ENCODE measurements around the gene TMEM119.

TMEM119 gene

GRCh38 chr12:108630481-108631207 is 32.8 kb upstream of the TMEM119 start:
- H3K27me3 ChIP-seq: peaks cover 0 to 21% of the 10 kb centered on the region in 2 donors
- DNase-seq: no peak
- no peaks in the 10 kb centered on the region for H3K9me3 ChIP-seq
- intact Hi-C loops (cut with DNase I; ENCODE audit: low total_unique reads): no loop called here
- no peaks in the 10 kb centered on the region for H3K36me3 ChIP-seq
- TF ChIP-seq CTCF (IDR thresholded peaks at IDR 0.05): no peak
- H3K4me3 ChIP-seq: no peak overlapping the region
- H3K4me1 ChIP-seq: peaks cover 0 to 6% (median 0%) of the 10 kb centered on the region in 4 donors
- no peak overlapping the region for H3K27ac ChIP-seq

- Histone ChIP-seq H3K4me1 (peaks cover 0 to 6% (median 0%) of the 10 kb centered on the region in 4 donors), H3K4me3 (no peak overlapping the region), H3K27ac (no peak overlapping the region), H3K36me3 (no peaks in the 10 kb centered on the region), H3K9me3 (no peaks in the 10 kb centered on the region), H3K27me3 (peaks cover 0 to 17% of the 10 kb centered on the region in 2 donors)
- TF ChIP-seq CTCF (IDR thresholded peaks at IDR 0.05): no peak
- intact Hi-C loops (cut with DNase I; ENCODE audit: low total_unique reads): no loop called here
- DNase-seq: peak in 1 of 2 donors; percentile 20
These were observed 32.1 kb upstream of the TMEM119 start for GRCh38 chr12:108629824-108630476.

GRCh38 chr12:108629151-108629550 is 31.3 kb upstream of the TMEM119 start:
- Histone ChIP-seq H3K27ac (no peak overlapping the region), H3K4me3 (no peak overlapping the region)

GRCh38 chr12:108627134-108627920 is 29.4 kb upstream of the TMEM119 start:
- no peak overlapping the region for H3K4me3 ChIP-seq
- no peaks in the 10 kb centered on the region for H3K9me3 ChIP-seq
- H3K4me1 ChIP-seq: peaks cover 0 to 6% (median 0%) of the 10 kb centered on the region in 4 donors
- DNase-seq: no peak
- H3K27me3 ChIP-seq: peaks cover 0 to 4% of the 10 kb centered on the region in 2 donors
- intact Hi-C loops (cut with DNase I; ENCODE audit: low total_unique reads): no loop called here
- no peak overlapping the region for H3K27ac ChIP-seq
- H3K36me3 ChIP-seq: no peaks in the 10 kb centered on the region
- TF ChIP-seq CTCF (IDR thresholded peaks at IDR 0.05): no peak

More at GRCh38 chr12:108629151-108629550, 31.3 kb upstream of the TMEM119 start:
- H3K36me3 ChIP-seq: no peaks in the 10 kb centered on the region
- peaks cover 0 to 13% of the 10 kb centered on the region in 2 donors for H3K27me3 ChIP-seq
- no peaks in the 10 kb centered on the region for H3K9me3 ChIP-seq
- no peak for TF ChIP-seq CTCF (IDR thresholded peaks at IDR 0.05)
- H3K4me1 ChIP-seq: peaks cover 0 to 6% (median 0%) of the 10 kb centered on the region in 4 donors
- intact Hi-C loops (cut with DNase I; ENCODE audit: low total_unique reads): no loop called here
- DNase-seq: peak in 1 of 2 donors; percentile 18

- Histone ChIP-seq H3K4me3 (no peak overlapping the region), H3K9me3 (no peaks in the 10 kb centered on the region), H3K27ac (no peak overlapping the region), H3K27me3 (no peaks in the 10 kb centered on the region), H3K4me1 (peaks cover 0 to 6% (median 0%) of the 10 kb centered on the region in 4 donors), H3K36me3 (no peaks in the 10 kb centered on the region)
- intact Hi-C loops (cut with DNase I; ENCODE audit: low total_unique reads): no loop called here
- DNase-seq: no peak
- TF ChIP-seq CTCF (IDR thresholded peaks at IDR 0.05): no peak
These were observed 27.3 kb upstream of the TMEM119 start for GRCh38 chr12:108625228-108625627.
